Stimulated activated naive CD8-positive, alpha-beta T cell treated with anti-CD3 and anti-CD28 coated beads, Interleukin-15, Interleukin-2, amounts not matched to agents 100 ng/mL and 50 ng/mL, for 24 hours (primary cell): ENCODE measurements around the gene FANCD2OS.
"Not testable (repeated sequence)": the region's sequence is repeated elsewhere in the genome, so short reads cannot be mapped to it uniquely, and the experiment has no call there.

Source experiments
- H3K27ac Mint-ChIP-seq: one replicate; pipeline ENCODE4 v1.8.0; 2021; ENCODE audit warnings: mild to moderate bottlenecking, mixed read lengths
- H3K27me3 Mint-ChIP-seq: one replicate; pipeline ENCODE4 v1.8.0; 2021; ENCODE audit warnings: mixed read lengths
- H3K36me3 Mint-ChIP-seq: one replicate; pipeline ENCODE4 v1.8.0; 2021; ENCODE audit warnings: low read depth, mixed read lengths
- H3K4me1 Mint-ChIP-seq: one replicate; pipeline ENCODE4 v1.8.0; 2021; ENCODE audit warnings: low read depth, mixed read lengths
- H3K4me3 Mint-ChIP-seq: one replicate; pipeline ENCODE4 v1.8.0; 2021; ENCODE audit warnings: mild to moderate bottlenecking, mixed read lengths
- H3K9me3 Mint-ChIP-seq: one replicate; pipeline ENCODE4 v1.8.0; 2021; ENCODE audit warnings: mixed read lengths

The FANCD2OS gene, protein sequence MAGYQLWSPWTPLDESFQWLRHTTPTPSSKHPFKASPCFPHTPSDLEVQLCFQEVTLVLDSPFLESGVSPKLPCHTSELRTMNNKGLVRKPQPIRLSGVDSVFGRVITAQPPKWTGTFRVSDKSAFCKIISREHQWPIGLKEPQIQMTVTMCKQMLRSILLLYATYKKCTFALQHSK

DNA sequence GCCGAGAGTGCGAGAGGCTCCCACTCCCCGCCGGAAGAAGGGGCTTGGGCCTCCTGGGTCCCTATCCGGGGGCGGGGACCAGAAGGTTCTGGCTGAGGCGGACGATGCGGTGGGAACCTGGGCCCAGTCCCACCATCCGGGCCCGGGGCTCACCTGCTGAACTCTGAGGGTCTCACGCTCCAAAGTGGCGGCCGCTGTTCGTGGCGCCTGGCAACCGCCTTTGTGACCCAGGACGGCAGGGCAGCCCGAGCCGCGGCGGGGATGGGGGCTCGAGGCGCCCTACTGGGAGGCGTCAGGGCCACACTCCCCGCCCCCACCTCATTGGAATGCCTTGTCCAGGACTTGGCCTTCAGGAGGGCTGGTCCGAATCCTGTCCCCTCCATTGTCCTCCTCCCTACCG is at the start of gene FANCD2OS:
TSS of gene FANCD2OS (minus strand) at position 165 of the 400 bp plus-strand sequence. CDS start 3,481 bp downstream, outside the sequence.
- Mint-ChIP-seq H3K36me3 (peaks cover 4% of the 10 kb centered on the region), H3K27ac (no peak within 1 kb of the TSS), H3K27me3 (peaks cover 3% of the 10 kb centered on the region), H3K4me3 (no peak within 1 kb of the TSS), H3K9me3 (no peaks in the 10 kb centered on the region), H3K4me1 (no peaks in the 10 kb centered on the region)

DNA sequence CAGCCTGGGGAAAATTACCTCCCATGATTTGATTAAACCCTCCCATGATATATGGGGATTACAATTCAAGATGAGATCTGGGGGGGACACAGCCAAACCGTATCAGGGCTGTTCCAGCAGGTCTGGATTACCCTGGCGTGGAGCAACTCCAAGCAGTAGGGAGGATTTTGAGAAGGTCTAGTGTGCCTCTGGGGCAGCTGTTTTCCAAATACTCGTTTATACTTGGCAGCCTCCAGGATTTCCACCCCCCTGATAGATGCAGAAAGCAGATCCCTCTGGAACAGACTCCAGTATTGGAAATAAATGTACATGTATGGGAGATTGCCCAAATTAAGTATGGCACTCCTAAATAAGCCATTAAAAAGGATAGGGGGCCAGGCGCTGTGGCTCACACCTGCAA is 49.0 kb upstream of the FANCD2OS start:
- Mint-ChIP-seq H3K9me3 (no peaks in the 10 kb centered on the region), H3K4me1 (no peaks in the 10 kb centered on the region), H3K36me3 (peaks cover 29% of the 10 kb centered on the region), H3K4me3 (no peak overlapping the region), H3K27me3 (no peaks in the 10 kb centered on the region), H3K27ac (no peak overlapping the region)

DNA sequence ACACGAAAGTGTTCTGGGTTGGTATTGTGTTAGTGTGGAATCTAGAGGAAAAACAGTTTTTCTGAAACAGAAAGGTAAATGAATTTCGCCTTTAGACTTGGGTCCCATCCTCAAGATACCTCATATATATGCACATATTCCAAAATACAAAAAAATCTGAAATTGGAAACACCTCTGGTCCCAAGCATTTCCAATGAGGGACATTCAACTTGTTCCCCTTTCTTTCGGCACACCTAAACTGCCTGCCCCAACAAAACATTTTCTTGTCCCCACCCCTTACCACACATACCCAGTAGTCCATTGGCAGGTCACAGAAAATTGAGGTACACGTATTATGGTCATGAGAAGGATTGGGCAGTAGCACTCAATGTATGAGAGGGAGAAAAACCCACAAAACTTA is 47.6 kb upstream of the FANCD2OS start:
- Mint-ChIP-seq H3K4me3 (no peak overlapping the region), H3K9me3 (no peaks in the 10 kb centered on the region), H3K4me1 (no peaks in the 10 kb centered on the region), H3K27ac (no peak overlapping the region), H3K36me3 (peaks cover 43% of the 10 kb centered on the region), H3K27me3 (no peaks in the 10 kb centered on the region)

DNA sequence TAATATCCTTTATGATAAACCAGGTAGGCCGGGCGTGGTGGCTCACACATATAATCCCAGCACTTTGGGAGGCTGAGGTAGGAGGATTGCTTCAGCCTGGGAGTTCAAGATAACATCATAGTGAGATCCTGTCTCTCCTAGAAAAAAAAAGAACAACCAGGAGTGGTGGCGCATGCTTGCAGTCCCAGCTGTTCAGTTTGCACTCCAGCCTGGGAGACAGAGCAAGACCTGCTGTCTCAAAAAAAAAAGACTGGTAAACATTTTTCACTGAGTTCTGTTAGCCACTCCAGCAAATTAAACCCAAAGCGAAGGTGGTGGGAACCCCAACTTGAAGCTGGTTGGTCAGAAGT is 47.0 kb upstream of the FANCD2OS start:
- Mint-ChIP-seq H3K4me1 (no peaks in the 10 kb centered on the region), H3K27ac (peak overlapping the region; percentile 26), H3K36me3 (peaks cover 49% of the 10 kb centered on the region), H3K4me3 (no peak overlapping the region), H3K27me3 (no peaks in the 10 kb centered on the region), H3K9me3 (no peaks in the 10 kb centered on the region)

DNA sequence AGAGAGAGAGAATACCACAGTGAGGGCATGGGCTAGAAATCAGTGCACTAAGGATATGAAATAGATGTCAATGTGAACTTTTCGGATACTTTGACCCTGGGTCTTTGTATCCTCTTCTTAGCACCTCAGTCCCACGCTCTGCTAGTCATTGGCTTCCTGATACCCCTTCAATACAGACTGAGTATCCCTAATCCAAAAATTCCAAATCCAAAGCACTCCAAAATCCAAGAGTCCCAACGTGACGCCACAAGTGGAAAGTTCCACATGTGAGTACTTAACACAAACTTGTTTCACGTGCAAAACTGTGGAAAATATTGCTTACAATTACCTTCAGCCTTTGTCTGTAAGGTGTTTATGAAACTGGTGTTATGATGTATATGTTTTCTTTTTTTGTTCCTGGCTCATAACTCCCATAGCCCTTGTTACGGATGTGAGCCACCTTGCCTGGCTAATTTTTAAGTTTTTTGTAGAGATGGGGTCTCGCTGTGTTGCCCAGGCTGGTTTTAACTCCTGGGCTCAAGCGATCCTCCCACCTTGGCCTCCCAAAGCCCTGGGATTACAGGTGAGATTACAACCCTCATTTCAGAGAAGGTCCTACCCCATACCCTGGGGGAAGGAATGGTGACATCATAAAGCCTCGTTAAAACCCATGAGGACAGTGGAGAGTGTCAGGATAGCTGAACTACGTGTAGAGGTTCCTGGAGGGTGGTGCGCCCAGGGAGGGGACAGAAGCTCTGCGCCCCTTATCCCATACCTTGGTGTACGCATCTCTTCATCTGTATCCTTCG is 46.5 kb upstream of the FANCD2OS start:
- Mint-ChIP-seq H3K4me3 (no peak overlapping the region), H3K27me3 (no peaks in the 10 kb centered on the region), H3K27ac (peak overlapping the region; percentile 26), H3K9me3 (no peaks in the 10 kb centered on the region), H3K36me3 (peaks cover 54% of the 10 kb centered on the region), H3K4me1 (no peaks in the 10 kb centered on the region)

DNA sequence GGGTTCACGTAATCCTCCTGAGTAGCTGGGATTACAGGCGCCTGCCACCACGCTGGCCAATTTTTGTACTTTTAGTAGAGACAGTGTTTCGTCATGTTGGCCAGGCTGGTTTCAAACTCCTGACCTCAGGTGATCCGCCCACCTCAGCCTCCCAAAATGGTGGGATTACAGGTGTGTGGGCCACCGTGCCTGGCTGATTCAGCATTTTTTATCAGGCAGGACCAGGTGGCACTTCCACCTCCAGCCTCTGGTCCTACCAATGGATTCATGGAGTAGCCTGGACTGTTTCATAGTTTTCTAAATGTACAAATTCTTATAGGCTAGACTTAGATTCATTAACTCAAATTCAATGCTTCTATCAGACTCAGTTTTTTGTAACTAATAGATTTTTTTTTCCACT is 42.9 kb upstream of the FANCD2OS start:
- peak overlapping the region; percentile 45 for H3K27ac Mint-ChIP-seq
- no peaks in the 10 kb centered on the region for H3K27me3 Mint-ChIP-seq
- H3K4me3 Mint-ChIP-seq, result no peak overlapping the region
- H3K9me3 Mint-ChIP-seq, result no peaks in the 10 kb centered on the region
- peaks cover 10% of the 10 kb centered on the region for H3K4me1 Mint-ChIP-seq
- peaks cover 66% of the 10 kb centered on the region for H3K36me3 Mint-ChIP-seq

DNA sequence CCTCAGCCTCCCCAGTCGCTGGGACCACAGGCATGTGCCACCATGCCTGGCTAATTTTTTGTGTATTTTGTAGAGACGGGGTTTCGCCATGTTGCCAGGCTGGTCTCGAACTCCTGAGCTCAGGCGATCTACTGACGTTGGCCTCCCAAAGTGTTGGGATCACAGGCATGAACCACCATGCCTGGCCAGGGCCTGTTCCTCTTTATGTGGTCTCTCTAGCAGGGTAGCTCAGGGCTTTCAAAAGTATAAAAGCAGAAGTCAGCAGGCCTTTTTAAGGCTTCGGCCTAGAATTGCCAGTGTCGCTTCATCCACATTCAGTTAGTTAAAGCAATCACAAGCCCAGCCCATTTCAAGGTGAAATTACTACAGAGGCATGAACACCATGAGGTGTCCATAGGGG is 41.2 kb upstream of the FANCD2OS start:
- Mint-ChIP-seq H3K27ac (no peak overlapping the region), H3K36me3 (peaks cover 62% of the 10 kb centered on the region), H3K4me1 (peaks cover 22% of the 10 kb centered on the region), H3K9me3 (no peaks in the 10 kb centered on the region), H3K4me3 (no peak overlapping the region), H3K27me3 (no peaks in the 10 kb centered on the region)

DNA sequence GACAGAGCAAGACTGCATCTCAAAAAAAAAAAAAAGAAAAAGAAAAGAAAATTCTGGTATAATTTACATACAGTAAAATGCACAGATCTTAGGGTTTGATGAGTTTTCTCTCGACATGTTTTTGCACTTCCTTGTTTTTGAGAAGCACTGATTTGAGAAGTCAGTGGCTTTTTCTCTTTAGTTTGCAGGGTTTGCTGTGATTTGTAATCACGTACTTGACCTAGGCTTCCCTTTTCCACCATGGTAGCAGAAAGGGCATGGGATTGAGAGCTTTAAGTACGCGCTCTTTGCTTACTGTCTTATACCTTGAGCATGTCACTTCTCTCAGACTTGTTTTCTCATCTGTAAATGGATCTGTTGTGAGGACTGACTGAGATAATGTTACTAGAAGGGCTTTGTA is 37.6 kb upstream of the FANCD2OS start:
- peak overlapping the region; percentile 29 for H3K27ac Mint-ChIP-seq
- H3K4me1 Mint-ChIP-seq, result peaks cover 42% of the 10 kb centered on the region
- no peaks in the 10 kb centered on the region for H3K27me3 Mint-ChIP-seq
- peak overlapping the region; percentile 66 for H3K4me3 Mint-ChIP-seq
- peaks cover 43% of the 10 kb centered on the region for H3K36me3 Mint-ChIP-seq
- H3K9me3 Mint-ChIP-seq, result no peaks in the 10 kb centered on the region

DNA sequence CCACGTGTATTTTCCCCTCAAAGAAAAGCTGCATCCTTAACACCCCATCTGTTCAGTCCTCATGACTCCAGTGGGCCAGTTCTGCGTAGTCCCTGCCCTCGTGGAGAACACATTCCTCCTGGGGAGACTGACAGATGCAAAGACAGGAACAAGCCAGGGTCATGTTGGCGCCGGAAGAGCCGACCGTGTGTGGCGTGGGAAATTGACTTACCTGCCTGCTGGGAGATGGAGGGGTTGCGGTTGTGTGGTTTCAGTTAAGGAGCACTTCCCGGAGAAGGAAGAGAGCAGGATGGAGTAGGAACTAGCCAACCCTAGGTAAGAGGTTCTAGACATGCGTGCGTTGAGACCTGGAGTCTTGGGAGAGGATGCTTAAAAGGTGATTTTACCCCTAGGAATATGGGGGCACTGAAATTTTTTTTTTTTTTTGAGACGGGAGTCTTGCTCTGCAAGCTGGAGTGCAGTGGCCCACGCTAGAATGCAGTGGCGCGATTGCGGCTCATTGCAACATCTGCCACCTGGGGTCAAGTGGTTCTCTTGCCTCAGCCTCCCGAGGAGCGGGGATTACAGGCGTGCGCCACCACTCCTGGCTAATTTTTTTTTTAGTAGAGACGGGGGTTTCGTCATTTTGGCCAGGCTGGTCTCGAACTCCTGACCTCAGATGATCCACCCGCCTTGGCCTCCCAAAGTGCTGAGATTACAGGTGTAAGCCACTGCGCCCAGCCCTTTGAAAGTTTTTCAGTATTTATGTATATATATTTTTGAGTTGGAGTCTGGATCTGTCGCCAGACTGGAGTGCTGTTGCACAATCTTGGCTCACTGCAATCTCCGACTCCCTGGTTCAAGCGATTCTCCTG is 34.9 kb upstream of the FANCD2OS start:
- H3K36me3 Mint-ChIP-seq, result peaks cover 26% of the 10 kb centered on the region
- peak overlapping the region; percentile 89 for H3K27ac Mint-ChIP-seq
- no peaks in the 10 kb centered on the region for H3K27me3 Mint-ChIP-seq
- H3K4me3 Mint-ChIP-seq, result peak overlapping the region; percentile 94
- H3K9me3 Mint-ChIP-seq, result no peaks in the 10 kb centered on the region
- peaks cover 44% of the 10 kb centered on the region for H3K4me1 Mint-ChIP-seq

DNA sequence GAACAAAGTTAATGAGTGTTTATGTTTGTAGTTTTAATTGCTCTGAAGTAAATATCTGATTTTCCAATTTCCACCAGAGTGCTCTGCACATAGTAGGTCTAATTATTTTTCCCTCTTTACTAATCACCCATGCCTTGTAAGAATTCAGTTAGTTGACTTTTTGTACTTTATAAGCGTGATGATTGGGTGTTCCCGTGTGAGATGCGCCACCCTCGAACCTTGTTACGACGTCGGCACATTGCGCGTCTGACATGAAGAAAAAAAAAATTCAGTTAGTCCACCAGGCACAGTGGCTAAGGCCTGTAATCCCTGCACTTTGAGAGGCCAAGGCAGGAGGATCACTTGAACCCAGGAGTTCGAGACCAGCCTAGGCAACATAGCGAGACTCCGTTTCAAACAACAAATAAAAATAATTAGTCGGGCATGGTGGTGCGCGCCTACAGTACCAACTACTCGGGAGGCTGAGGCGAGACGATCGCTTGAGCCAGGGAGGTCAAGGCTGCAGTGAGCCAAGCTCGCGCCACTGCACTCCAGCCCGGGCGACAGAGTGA is 33.0 kb upstream of the FANCD2OS start:
- Mint-ChIP-seq H3K9me3 (no peaks in the 10 kb centered on the region), H3K4me1 (peaks cover 34% of the 10 kb centered on the region), H3K27ac (peak overlapping the region; percentile 16)

DNA sequence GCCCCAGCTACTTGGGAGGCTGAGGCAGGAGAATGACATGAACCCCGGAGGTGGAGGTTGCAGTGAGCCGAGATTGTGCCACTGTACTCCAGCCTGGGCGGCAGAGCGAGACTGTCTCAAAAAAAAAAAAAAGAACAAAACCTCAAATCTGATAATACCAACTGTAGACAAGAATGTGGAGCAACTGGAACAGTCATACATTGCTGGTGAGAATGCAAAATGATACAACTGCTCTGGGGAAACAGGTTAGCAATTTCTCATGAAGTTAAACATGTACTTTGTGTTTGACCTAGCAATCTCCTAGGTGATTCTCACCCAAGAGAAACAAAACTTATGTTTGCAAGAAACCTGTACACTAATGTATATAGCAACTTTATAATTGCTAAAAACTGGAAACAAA is 29.1 kb upstream of the FANCD2OS start:
- Mint-ChIP-seq H3K36me3 (no peaks in the 10 kb centered on the region), H3K4me1 (peaks cover 8% of the 10 kb centered on the region), H3K27me3 (no peaks in the 10 kb centered on the region), H3K4me3 (no peak overlapping the region), H3K9me3 (no peaks in the 10 kb centered on the region), H3K27ac (no peak overlapping the region)

More for the DNA sequence above, 33.0 kb upstream of the FANCD2OS start:
- H3K27me3 Mint-ChIP-seq, result no peaks in the 10 kb centered on the region
- peaks cover 19% of the 10 kb centered on the region for H3K36me3 Mint-ChIP-seq
- peak overlapping the region; percentile 94 for H3K4me3 Mint-ChIP-seq

DNA sequence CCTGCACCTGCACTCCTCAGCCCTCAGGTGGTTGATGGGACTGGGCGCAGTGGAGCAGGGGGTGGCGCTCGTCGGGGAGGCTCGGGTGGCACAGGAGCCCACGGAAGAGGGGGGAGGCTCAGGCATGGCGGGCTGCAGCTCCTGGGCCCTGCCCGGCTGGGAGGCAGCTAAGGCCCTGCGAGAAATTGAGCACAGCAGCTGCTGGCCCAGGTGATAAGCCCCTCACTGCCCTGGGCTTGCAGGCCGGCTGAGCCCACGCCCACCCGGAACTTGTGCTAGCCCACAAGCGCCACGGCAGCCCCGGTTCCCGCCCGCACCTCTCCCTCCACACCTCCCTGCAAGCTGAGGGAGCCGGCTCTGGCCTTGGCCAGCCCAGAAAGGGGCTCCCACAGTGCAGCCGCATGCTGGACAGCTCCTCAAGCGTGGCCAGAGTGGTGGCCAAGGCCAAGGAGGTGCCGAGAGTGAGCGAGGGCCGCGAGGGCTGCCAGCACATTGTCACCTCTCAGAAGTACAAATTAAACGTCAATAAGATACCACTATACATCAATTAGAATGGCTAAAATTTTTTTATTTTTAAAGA is 28.5 kb upstream of the FANCD2OS start:
- no peaks in the 10 kb centered on the region for H3K9me3 Mint-ChIP-seq
- H3K36me3 Mint-ChIP-seq, result no peaks in the 10 kb centered on the region
- peaks cover 8% of the 10 kb centered on the region for H3K4me1 Mint-ChIP-seq
- H3K4me3 Mint-ChIP-seq, result no peak overlapping the region
- no peak overlapping the region for H3K27ac Mint-ChIP-seq
- H3K27me3 Mint-ChIP-seq, result no peaks in the 10 kb centered on the region

DNA sequence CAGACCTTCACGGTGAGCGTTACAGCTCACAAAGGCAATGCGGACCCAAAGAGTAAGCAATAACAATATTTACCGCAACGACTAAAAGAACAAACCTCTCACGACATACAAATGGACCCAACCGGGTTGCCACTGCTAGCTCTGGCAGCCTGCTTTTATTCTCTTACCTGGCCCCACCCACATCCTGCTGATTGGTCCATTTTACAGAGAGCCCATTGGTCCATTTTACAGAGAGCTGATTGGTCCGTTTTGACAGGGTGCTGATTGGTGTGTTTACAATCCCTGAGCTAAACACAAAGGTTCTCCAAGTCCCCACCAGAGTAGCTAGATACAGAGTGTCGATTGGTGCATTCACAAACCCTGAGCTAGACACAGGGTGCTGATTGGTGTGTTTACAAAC is 27.8 kb upstream of the FANCD2OS start:
- H3K36me3 Mint-ChIP-seq, H3K4me1 Mint-ChIP-seq, H3K27ac Mint-ChIP-seq, H3K9me3 Mint-ChIP-seq, H3K4me3 Mint-ChIP-seq, H3K27me3 Mint-ChIP-seq: not testable (repeated sequence)

DNA sequence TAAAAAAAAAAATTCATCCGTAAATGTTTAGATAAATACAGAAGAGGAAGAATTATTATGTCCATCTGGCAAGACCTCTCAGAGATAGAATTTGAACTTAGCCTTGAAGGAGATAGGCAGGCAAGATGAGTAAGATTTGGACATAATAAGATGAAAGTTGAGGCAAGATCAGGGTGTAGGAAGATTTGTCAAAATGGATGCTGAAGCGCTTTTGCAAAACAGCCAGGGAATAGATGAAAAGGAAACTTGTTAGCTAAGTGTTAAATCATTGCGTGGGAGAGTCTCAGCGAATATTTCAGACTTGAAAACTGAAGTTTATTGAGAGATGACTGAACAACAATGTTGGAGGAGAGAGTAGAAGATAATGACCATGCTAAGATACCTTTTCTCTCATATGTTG is 14.7 kb upstream of the FANCD2OS start:
- Mint-ChIP-seq H3K27me3 (no peaks in the 10 kb centered on the region), H3K4me3 (no peak overlapping the region), H3K36me3 (peaks cover 71% of the 10 kb centered on the region), H3K27ac (peak overlapping the region; percentile 17), H3K4me1 (peaks cover 45% of the 10 kb centered on the region), H3K9me3 (no peaks in the 10 kb centered on the region)

DNA sequence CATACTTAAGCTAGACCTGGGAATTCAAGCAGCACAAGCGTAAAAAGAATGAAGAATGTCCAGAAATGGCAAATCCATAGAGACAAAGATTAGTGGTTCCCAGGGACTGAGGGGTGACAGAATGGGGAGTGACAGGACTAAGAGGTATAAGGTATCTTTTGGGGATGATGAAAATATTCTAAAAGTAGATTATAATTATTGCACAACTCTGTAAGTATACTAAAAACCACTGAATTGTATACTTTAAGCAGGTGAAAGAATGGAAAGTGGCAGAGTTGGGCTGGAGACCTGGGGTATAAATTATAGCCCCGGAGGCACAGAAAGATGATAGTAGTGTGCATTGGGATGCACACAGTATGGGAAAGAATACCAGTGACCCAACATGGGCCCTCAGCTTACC is 13.0 kb upstream of the FANCD2OS start:
- no peaks in the 10 kb centered on the region for H3K27me3 Mint-ChIP-seq
- no peaks in the 10 kb centered on the region for H3K9me3 Mint-ChIP-seq
- H3K4me3 Mint-ChIP-seq, result no peak overlapping the region
- no peak overlapping the region for H3K27ac Mint-ChIP-seq
- H3K4me1 Mint-ChIP-seq, result peaks cover 56% of the 10 kb centered on the region
- H3K36me3 Mint-ChIP-seq, result peaks cover 63% of the 10 kb centered on the region
